Ovary (tissue), 9 donors: ENCODE data around the gene TES. TPM values are rescaled to one million over a fixed set of nuclear protein-coding genes. Genes with fewer than 3 reads are reported as not detected.

ENCODE experiments used
- DNase-seq, 5 donors: peaks; one replicate each; pipeline ENCODE4 v3.0.0-alpha.2; 2019 to 2020
- H3K27ac ChIP-seq, 2 donors: fragments of 200-600 bp; one replicate each; pipeline versions ENCODE4 v1.5.1 to v1.8.0; 2019 to 2022
- H3K27me3 ChIP-seq: fragments of 200-600 bp; one replicate; pipeline ENCODE4 v1.8.0; 2022
- H3K36me3 ChIP-seq: fragments of 200-600 bp; sonication (generic); one replicate; pipeline ENCODE4 v1.5.1; 2019
- H3K4me1 ChIP-seq: one replicate; pipeline ENCODE4 v1.8.1; 2013; ENCODE audit warnings: mild to moderate bottlenecking, moderate library complexity; ENCODE audit not compliant: insufficient read depth
- H3K4me3 ChIP-seq: fragments of 200-600 bp; sonication (generic); one replicate; pipeline ENCODE4 v1.5.1; 2017
- H3K9me3 ChIP-seq, 2 donors: fragments of 200-600 bp in 1 of 2; sonication (generic) in 1 of 2; one replicate each; pipeline versions ENCODE4 v1.5.1 to v1.8.1; 2013 to 2019; ENCODE audit warnings: mild to moderate bottlenecking in 1 of 2, moderate library complexity in 1 of 2
- CTCF ChIP-seq, 3 donors: fragments of 450-650 bp in 2 of 3; fragments of 200-600 bp in 1 of 3; IDR thresholded peaks; one replicate each; pipeline versions ENCODE4 v1.5.1 to v1.8.0; 2016 to 2022; ENCODE audit warnings: antibody characterized with exemption in 3 of 3, mild to moderate bottlenecking in 1 of 3
- EP300 ChIP-seq: sonication (generic); formaldehyde crosslinking; IDR thresholded peaks from one replicate; pipeline ENCODE4 v1.6.1; 2017; ENCODE audit warnings: antibody characterized with exemption
- POLR2A ChIP-seq: fragments of 450-650 bp; IDR thresholded peaks from one replicate; pipeline ENCODE4 v1.6.1; 2017; ENCODE audit warnings: antibody characterized with exemption, mild to moderate bottlenecking, moderate library complexity
- WGBS, 3 donors: extraction: QIAGEN DNeasy Blood & Tissue Kit in 1 of 3; methylation state at CpG; one replicate each; pipeline versions ENCODE4 v1.1.5 to v1.1.7; 2013 to 2017; 5-methylcytosine and 5-hydroxymethylcytosine counted together
- intact Hi-C, 4 donors: fragments of 100-400 bp; cut with DNase I; formaldehyde crosslinking; loops; one replicate each; pipeline versions ENCODE4 v1.11.0 to v1.15.1; 2022 to 2023
- polyA plus RNA-seq, 2 donors: library from polyadenylated mRNA; stranded (reverse); fragments of 200-250 nt in 1 of 2; fragments of 350-450 nt in 1 of 2; fragmentation: Illumina TruSeq in 1 of 2; extraction: RNeasy Lipid Tissue Mini Kit (QIAGEN cat#74804) in 1 of 2; gene quantifications; one replicate each; pipeline ENCODE4 v1.2.3, GENCODE V29; 2013 to 2014
- total RNA-seq, 7 donors: library from RNA; depleted of rRNA in 2 of 7; stranded (reverse); fragments of >200 nt in 2 of 7; fragmentation: NEBNext Ultra II Directional in 3 of 7; extraction: Animal tissue kit (Norgen Biotek cat#: 25700) in 3 of 7; gene quantifications; one replicate each; pipeline versions ENCODE4 v1.1.0 to v1.2.4, GENCODE V29; 2016 to 2023
- donor health status: DM: no; HTN: no; CAD: no; lungs with moderate emphysema.
- donor health status: DM: no; HTN: no; CAD: no.
- donor health status: Bipolar disorder and iron deficiency.
- donor health status: DM: yes; HTN: yes; CAD: no.
- donor health status: DM: no; HTN: no; CAD: no.
- donor health status: DM: yes; HTN: yes; CAD: no.

Gene TES
- total and polyA plus RNA-seq, 9 donors = 6.0 to 65.0 (median 11.1) TPM

DNA sequence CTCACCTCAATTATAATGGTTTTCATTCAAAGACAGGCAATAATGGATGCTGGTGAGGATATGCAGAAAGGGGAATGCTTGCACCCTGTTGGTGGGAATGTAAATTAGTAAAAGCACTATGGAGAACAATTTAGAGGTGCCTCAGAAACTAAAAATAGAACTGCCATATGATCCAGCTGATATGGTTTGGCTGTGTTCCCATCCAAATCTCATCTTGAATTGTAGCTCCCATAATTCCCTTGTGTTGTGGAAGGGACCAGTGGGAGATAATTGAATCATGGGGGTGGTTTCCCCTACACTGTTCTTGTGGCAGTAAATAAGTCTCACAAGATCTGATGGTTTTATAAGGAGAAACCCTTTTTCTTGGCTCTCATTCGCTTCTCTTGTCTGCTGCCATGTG lies 87.7 kb downstream of the TES start:
- H3K4me1 ChIP-seq = no peaks in the 10 kb centered on the region
- H3K27ac ChIP-seq = no peak overlapping the region
- H3K4me3 ChIP-seq = no peak overlapping the region
- H3K36me3 ChIP-seq = no peaks in the 10 kb centered on the region
- DNase-seq = no peak
- no peaks in the 10 kb centered on the region for H3K27me3 ChIP-seq
- TF ChIP-seq POLR2A (no peak), CTCF (IDR thresholded peaks at IDR 0.05) (no peak)
- intact Hi-C loops = no loop called here
- WGBS, 3 donors = 89 to 100% (median 100%) methylated on average over 1 of the region's 1 CpG
- H3K9me3 ChIP-seq = no peaks in the 10 kb centered on the region

- Histone ChIP-seq H3K4me1 (no peaks in the 10 kb centered on the region), H3K27me3 (no peaks in the 10 kb centered on the region), H3K4me3 (no peak overlapping the region), H3K36me3 (no peaks in the 10 kb centered on the region), H3K9me3 (no peaks in the 10 kb centered on the region), H3K27ac (no peak overlapping the region)
- intact Hi-C loops = no loop called here
- no peak for DNase-seq
- 94 to 97% (median 97%) methylated on average over 3 of the region's 3 CpGs for WGBS, 3 donors
- no peak for TF ChIP-seq POLR2A
These were observed 88.2 kb downstream of the TES start for GRCh38 chr7:116298576-116298975.

DNA sequence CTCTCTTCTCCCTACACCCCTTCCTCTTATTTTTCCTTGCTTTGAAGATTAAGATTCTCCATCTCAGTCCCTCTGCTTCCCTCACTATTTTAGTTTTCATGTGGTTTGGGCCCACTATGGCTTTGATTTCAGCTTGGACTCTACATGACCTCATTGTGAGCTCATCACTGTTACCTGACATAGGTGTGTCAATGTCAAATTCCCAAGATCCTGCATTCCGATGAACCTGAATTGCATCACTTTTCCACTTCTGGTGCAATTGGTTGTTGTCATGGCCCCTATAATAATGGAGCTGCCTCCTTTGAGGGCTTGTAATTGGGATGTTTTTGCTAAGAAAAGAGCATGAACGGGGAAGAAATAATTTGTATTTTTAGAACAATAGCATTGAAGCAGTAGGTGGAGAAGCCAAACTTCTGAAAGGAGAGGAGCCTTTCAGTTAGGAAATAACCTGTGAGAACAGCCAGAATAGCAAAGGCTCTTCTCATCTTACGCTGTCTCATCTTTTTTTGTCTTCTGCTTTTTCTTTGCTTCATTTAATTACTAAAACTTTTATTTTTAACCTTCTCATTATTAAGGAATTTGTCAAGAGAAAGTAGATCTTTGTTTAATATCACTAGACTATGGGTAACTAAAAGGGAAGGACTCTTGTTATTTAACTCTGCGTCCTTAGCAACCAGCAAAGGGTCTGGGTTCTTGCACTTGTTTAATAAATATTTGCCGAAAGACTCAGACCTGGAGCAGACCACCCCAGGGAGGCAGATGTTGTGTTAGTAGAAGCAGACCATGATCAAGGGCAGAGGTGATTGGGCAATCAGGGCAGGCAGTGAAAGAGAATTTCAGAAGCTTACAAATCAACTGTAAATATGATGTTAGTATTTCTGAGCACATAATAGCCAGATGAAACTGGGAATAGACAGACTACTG lies 95.4 kb downstream of the TES start:
- Histone ChIP-seq H3K4me3 (no peak overlapping the region), H3K27me3 (no peaks in the 10 kb centered on the region), H3K27ac (no peak overlapping the region), H3K9me3 (no peaks in the 10 kb centered on the region), H3K36me3 (no peaks in the 10 kb centered on the region), H3K4me1 (peaks cover 2% of the 10 kb centered on the region)
- WGBS, 3 donors = 36 to 46% (median 37%) methylated on average over 5 of the region's 5 CpGs
- intact Hi-C loops = no loop called here
- TF ChIP-seq EP300 = no peak
- no peak for TF ChIP-seq CTCF (IDR thresholded peaks at IDR 0.05)
- TF ChIP-seq POLR2A = no peak
- no peak for DNase-seq

GRCh38 chr7:116306409-116307048 lies 96.2 kb downstream of the TES start:
- intact Hi-C loops = no loop called here
- no peak overlapping the region for H3K4me3 ChIP-seq
- DNase-seq = no peak
- H3K27me3 ChIP-seq = no peaks in the 10 kb centered on the region
- TF ChIP-seq EP300 (no peak), POLR2A (no peak)
- H3K9me3 ChIP-seq = no peaks in the 10 kb centered on the region
- no peaks in the 10 kb centered on the region for H3K36me3 ChIP-seq
- WGBS, 3 donors = 50 to 56% (median 53%) methylated on average over 2 of the region's 2 CpGs
- H3K4me1 ChIP-seq = peaks cover 2% of the 10 kb centered on the region
- H3K27ac ChIP-seq = no peak overlapping the region

GRCh38 chr7:116307253-116307652 lies 96.9 kb downstream of the TES start:
- Histone ChIP-seq H3K27me3 (no peaks in the 10 kb centered on the region), H3K9me3 (no peaks in the 10 kb centered on the region), H3K27ac (no peak overlapping the region), H3K4me1 (peaks cover 2% of the 10 kb centered on the region), H3K4me3 (no peak overlapping the region), H3K36me3 (no peaks in the 10 kb centered on the region)
- intact Hi-C loops = no loop called here
- TF ChIP-seq POLR2A (no peak), EP300 (no peak), CTCF (IDR thresholded peaks at IDR 0.05) (no peak)
- no peak for DNase-seq

Other genes with a start within 250 kb of the TES start
- 1 to 10 TPM in 6 of 7 donors, under 1 TPM in 1; 0.94 to 7.6 (median 1.8) TPM for gene TFEC, start 179.8 kb upstream of the TES start, total RNA-seq
- gene TFEC, start 179.8 kb upstream of the TES start, polyA plus RNA-seq = 1 to 10 TPM in 1 of 2 donors, under 1 TPM in 1; 0.52 to 2.3 TPM